Neural cell (in vitro differentiated cells): ENCODE results near the gene C5orf47. TPM values are rescaled to one million over a fixed set of nuclear protein-coding genes. Genes with fewer than 3 reads are reported as not detected.

Experiments
- H2AFZ ChIP-seq: fragments of 200-600, 300-800 bp; sonication (generic), shearing (Covaris generic); 2 replicates; pipeline ENCODE4 v1.6.0; 2014; ENCODE audit warnings: low read depth, mild to moderate bottlenecking, antibody characterized with exemption, low read length, moderate library complexity
- H3F3A ChIP-seq: fragments of 200-600 bp; shearing (Covaris generic); 2 replicates; pipeline ENCODE4 v1.6.1; 2016; ENCODE audit warnings: mild to moderate bottlenecking, moderate library complexity, mixed read lengths, antibody characterized with exemption, low read length; ENCODE audit not compliant: insufficient read depth, poor library complexity, severe bottlenecking
- H3K27ac ChIP-seq: fragments of 200-600, 300-800 bp; sonication (generic), shearing (Covaris generic); 2 replicates; pipeline ENCODE4 v1.5.1; 2014; ENCODE audit warnings: mild to moderate bottlenecking, low read length, moderate library complexity
- H3K27me3 ChIP-seq: fragments of 300-800, 200-600 bp; sonication (generic), shearing (Covaris generic); 2 replicates; pipeline ENCODE4 v1.6.0; 2014; ENCODE audit warnings: mild to moderate bottlenecking, low read depth, low read length, moderate library complexity; ENCODE audit not compliant: insufficient read depth
- H3K36me3 ChIP-seq: fragments of 300-800, 200-600 bp; sonication (generic), shearing (Covaris generic); 2 replicates; pipeline ENCODE4 v1.5.1; 2014; ENCODE audit warnings: mild to moderate bottlenecking, antibody characterized with exemption, low read length, moderate library complexity; ENCODE audit not compliant: insufficient read depth
- H3K4me2 ChIP-seq: fragments of 300-800, 200-600 bp; sonication (generic), shearing (Covaris generic); 2 replicates; pipeline ENCODE4 v1.6.0; 2014; ENCODE audit warnings: mild to moderate bottlenecking, low read length
- H3K4me3 ChIP-seq: fragments of 300-800, 200-600 bp; sonication (generic), shearing (Covaris generic); 2 replicates; pipeline ENCODE4 v1.5.1; 2014; ENCODE audit warnings: mild to moderate bottlenecking, low read length, moderate library complexity
- H3K79me2 ChIP-seq: fragments of 200-600 bp; shearing (Covaris generic); replicated peaks from 2 replicates; pipeline ENCODE4 v1.6.0; 2014; ENCODE audit warnings: mild to moderate bottlenecking, low read length, moderate library complexity; ENCODE audit not compliant: insufficient read depth
- H3K9ac ChIP-seq: fragments of 300-800, 200-600 bp; sonication (generic), shearing (Covaris generic); 2 replicates; pipeline ENCODE4 v1.6.1; 2016; ENCODE audit warnings: mild to moderate bottlenecking, low read length, mixed read lengths
- H3K9me2 ChIP-seq: fragments of 200-600 bp; shearing (Covaris generic); 2 replicates; pipeline ENCODE4 v1.6.1; 2016; ENCODE audit warnings: mild to moderate bottlenecking, low read length, mixed read lengths; ENCODE audit not compliant: insufficient read depth
- H3K9me3 ChIP-seq: fragments of 200-600, 300-800 bp; sonication (generic), shearing (Covaris generic); 2 replicates; pipeline ENCODE4 v1.6.1; 2016; ENCODE audit warnings: mild to moderate bottlenecking, mixed run types, low read length, moderate library complexity, mixed read lengths
- H4K20me1 ChIP-seq: fragments of 200-600 bp; shearing (Covaris generic); 2 replicates; pipeline ENCODE4 v1.6.1; 2016; ENCODE audit warnings: mild to moderate bottlenecking, mixed run types; ENCODE audit not compliant: insufficient read depth
- CTCF ChIP-seq: fragments of 450-650 bp; IDR thresholded peaks from 2 replicates; pipeline ENCODE4 v1.5.1; 2014; ENCODE audit warnings: antibody characterized with exemption, mild to moderate bottlenecking, moderate library complexity; ENCODE audit not compliant: poor library complexity, severe bottlenecking
- EP300 ChIP-seq: fragments of 450-650 bp; conservative IDR thresholded peaks from 2 replicates; pipeline ENCODE4 v1.6.1; 2014; ENCODE audit warnings: antibody characterized with exemption, mild to moderate bottlenecking, moderate library complexity; ENCODE audit not compliant: poor library complexity, severe bottlenecking
- EZH2 ChIP-seq: fragments of 200-600, 300-800 bp; shearing (Covaris generic), sonication (generic); IDR thresholded peaks from 2 replicates; pipeline ENCODE4 v1.6.1; 2014; ENCODE audit warnings: antibody characterized with exemption, low read length, borderline replicate concordance, mild to moderate bottlenecking; ENCODE audit not compliant: insufficient read depth, poor library complexity, severe bottlenecking
- MXI1 ChIP-seq: fragments of 450-650 bp; conservative IDR thresholded peaks from 2 replicates; pipeline ENCODE4 v1.6.1; 2014; ENCODE audit warnings: antibody characterized with exemption, mild to moderate bottlenecking; ENCODE audit not compliant: poor library complexity, severe bottlenecking
- POLR2AphosphoS5 ChIP-seq: IDR thresholded peaks from 2 replicates; pipeline ENCODE4 v1.6.1; 2012
- RAD21 ChIP-seq: fragments of 450-650 bp; conservative IDR thresholded peaks from 2 replicates; pipeline ENCODE4 v1.6.1; 2014; ENCODE audit warnings: antibody characterized with exemption, mild to moderate bottlenecking, moderate library complexity
- REST ChIP-seq: IDR thresholded peaks from 2 replicates; pipeline ENCODE4 v1.6.1; 2012; ENCODE audit warnings: borderline replicate concordance
- SMC3 ChIP-seq: fragments of 450-650 bp; conservative IDR thresholded peaks from 2 replicates; pipeline ENCODE4 v1.6.1; 2014; ENCODE audit warnings: antibody characterized with exemption, mild to moderate bottlenecking, moderate library complexity; ENCODE audit not compliant: poor library complexity
- TAF1 ChIP-seq: IDR thresholded peaks from 2 replicates; pipeline ENCODE4 v1.6.1; 2012; ENCODE audit warnings: low read depth
- polyA plus RNA-seq: library from polyadenylated mRNA; depleted of rRNA; stranded (reverse); fragments of >200 nt; gene quantifications from 2 replicates; pipeline ENCODE4 v1.2.3, GENCODE V29; 2014

The C5orf47 gene
- polyA plus RNA-seq, 1 donor from 2014 or later, result 0.25 TPM

GRCh38 chr5:174010365-174010764 is 21.4 kb downstream of the C5orf47 start:
- Histone ChIP-seq H3K9me2 (no peaks in the 10 kb centered on the region), H3F3A (no peaks in the 10 kb centered on the region), H4K20me1 (no peaks in the 10 kb centered on the region), H3K4me3 (no peak overlapping the region), H3K27me3 (no peaks in the 10 kb centered on the region), H2AFZ (no peak overlapping the region), H3K36me3 (no peaks in the 10 kb centered on the region), H3K9me3 (no peaks in the 10 kb centered on the region), H3K27ac (no peak overlapping the region), H3K4me2 (no peak overlapping the region), H3K9ac (no peak overlapping the region), H3K79me2 (no peaks in the 10 kb centered on the region)
- TF ChIP-seq MXI1 (no peak), REST (no peak), CTCF (no peak), TAF1 (no peak), EZH2 (no peak), EP300 (no peak), SMC3 (no peak), RAD21 (no peak), POLR2AphosphoS5 (no peak)

- no peaks in the 10 kb centered on the region for H3K9me3 ChIP-seq
- no peak overlapping the region for H3K9ac ChIP-seq
- no peaks in the 10 kb centered on the region for H3F3A ChIP-seq
- H3K9me2 ChIP-seq, result no peaks in the 10 kb centered on the region
- H3K4me2 ChIP-seq, result no peak overlapping the region
- H3K36me3 ChIP-seq, result no peaks in the 10 kb centered on the region
- no peaks in the 10 kb centered on the region for H4K20me1 ChIP-seq
- TF ChIP-seq TAF1 (no peak), RAD21 (no peak), EZH2 (no peak), EP300 (no peak), CTCF (no peak), SMC3 (no peak), MXI1 (no peak), REST (no peak), POLR2AphosphoS5 (no peak)
- no peaks in the 10 kb centered on the region for H3K27me3 ChIP-seq
- no peak overlapping the region for H2AFZ ChIP-seq
- no peak overlapping the region for H3K4me3 ChIP-seq
- no peak overlapping the region for H3K27ac ChIP-seq
- no peaks in the 10 kb centered on the region for H3K79me2 ChIP-seq
These were observed 22.5 kb downstream of the C5orf47 start for GRCh38 chr5:174011441-174011840.
